GM18519 (cell line): ENCODE data around the gene RAB30.

Source experiments
- ATAC-seq: cut with Tn5 transposase; IDR thresholded peaks from one replicate; pipeline ENCODE4 v1.9.1; 2021; ENCODE audit warnings: mild to moderate bottlenecking, moderate library complexity; ENCODE audit not compliant: unreplicated experiment, low FRiP score

RAB30 gene

DNA sequence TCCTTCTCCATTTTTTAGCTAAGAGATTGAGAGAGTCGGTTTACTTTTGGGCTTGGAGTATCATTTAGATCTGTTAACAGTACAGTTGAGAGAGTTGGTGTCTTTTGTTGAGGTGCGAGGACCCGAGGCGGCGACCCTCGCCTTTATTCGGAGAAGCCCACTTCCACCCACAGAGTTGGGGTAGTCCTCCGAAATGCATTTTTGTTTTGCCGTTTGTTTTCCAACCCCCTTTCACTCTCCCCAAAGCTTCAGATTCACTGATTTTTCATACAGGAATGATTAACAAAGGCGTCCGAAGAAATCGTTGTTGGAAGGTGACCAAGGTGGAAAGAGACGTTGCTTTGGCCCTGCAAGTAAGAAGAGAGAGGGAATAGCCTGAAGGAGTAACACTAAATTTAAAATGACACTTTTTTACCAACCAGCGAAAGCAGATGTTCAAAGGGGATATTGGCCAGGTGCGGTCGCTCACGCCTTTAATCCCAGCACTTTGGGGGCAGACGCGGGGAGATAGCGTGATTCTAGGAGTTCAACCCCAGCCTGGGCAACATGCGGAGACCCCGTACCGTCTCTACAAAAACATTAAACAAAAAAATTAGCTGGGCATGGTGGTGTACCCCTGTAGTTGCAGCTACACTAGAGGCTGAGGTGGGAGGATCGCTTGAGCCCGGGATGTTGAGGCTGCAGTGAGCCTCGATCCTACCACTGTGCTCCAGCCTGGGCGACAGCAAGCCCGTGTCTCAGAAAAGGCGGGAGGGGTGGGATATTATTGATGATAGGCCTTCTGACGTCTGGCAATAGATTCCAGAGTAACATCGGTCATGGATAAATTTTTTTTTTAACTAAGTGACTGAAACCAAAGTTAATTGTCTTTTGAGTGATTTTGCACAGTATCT, 899 bp upstream of the RAB30 start:
- no peak for ATAC-seq

DNA sequence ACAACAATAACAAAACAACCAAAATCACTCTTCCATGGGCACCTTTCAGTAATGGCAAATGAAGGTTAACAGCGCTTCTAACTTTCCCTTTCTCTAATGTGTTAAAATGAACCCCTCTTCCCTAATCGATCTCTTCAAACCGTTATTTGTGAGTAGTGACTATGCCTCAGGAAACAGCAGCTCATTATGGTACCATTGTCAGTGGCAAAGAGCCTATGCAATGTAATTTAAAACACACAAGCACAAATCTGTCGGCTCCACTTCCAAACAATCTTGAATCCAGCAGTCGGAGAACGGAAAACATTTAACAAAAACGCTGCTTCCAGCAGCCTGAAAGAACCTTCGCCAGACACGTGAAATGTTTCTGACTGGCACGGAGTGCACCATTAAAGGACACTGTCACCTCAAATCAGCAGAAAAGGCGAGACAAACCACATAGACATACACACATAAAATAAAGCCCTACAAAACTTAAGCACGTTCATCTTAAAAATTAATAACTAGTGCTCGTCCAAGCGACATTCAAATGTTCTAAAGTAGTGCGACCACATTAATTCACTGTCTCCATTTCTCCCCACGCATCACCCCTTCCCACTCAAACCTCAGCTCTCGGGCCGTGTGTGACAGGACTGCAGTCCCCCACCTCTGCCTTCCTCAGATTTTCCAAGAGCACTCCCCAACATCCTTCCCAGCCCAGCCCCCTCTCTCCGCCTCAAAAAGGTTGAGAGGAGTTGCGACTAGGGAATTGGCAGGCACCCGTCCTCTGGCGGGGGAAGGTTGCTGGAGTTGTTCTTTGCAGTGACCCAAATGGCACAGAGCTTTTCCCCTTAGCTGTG, 748 bp downstream of the RAB30 start:
- ATAC-seq = no peak

GRCh38 chr11:83070044-83070701, 1.5 kb downstream of the RAB30 start:
- no peak for ATAC-seq

DNA sequence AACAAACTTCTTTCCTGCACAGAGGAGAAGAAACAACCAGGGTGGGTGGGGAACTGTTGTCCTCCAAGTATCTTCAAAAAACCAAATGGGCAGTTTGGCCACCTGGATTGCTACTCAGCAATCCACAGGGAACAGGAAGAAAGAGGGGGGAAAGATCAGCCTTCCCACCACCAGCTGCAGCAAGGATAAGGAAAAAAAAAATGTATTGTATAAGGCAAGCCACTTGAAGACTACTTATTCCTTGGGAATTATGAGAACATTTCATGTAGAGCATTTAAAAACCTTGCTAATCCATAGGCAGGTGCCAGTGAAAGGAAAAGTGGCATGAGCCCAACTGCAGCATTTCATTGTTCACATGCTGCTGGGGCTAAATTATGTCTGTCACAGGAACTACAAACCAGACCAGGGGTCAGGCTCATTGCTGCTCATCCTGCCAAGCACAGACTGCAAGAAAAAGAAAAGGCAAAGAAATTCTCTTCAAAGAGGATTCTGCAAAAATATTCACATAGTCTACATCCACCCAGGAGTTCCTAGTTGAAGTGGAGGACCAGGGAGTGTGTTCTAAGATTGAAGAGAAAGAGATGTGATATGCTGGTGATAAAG, 2.2 kb downstream of the RAB30 start:
- ATAC-seq = no peak

DNA sequence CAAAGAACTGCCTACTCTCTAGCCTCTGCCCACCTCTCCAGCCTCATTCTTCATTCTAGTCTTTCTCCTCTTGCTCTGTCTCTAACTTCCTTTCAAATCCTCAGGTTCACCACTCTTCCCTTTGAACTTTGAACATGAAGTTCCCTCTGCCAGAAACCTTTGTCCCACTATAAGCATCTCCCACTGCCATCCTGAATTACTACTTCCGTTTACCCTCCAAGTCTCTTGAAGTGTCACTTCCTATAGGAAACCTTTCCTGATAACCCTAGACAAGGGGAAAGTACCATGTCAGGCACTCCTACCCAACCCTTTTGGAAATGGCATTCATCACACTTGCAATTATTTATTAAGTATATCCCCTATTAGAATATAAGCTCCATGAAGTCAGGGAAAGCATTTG, 3.1 kb downstream of the RAB30 start:
- ATAC-seq = no peak

- no peak for ATAC-seq
Observed at GRCh38 chr11:83064011-83064410, 7.7 kb downstream of the RAB30 start.

DNA sequence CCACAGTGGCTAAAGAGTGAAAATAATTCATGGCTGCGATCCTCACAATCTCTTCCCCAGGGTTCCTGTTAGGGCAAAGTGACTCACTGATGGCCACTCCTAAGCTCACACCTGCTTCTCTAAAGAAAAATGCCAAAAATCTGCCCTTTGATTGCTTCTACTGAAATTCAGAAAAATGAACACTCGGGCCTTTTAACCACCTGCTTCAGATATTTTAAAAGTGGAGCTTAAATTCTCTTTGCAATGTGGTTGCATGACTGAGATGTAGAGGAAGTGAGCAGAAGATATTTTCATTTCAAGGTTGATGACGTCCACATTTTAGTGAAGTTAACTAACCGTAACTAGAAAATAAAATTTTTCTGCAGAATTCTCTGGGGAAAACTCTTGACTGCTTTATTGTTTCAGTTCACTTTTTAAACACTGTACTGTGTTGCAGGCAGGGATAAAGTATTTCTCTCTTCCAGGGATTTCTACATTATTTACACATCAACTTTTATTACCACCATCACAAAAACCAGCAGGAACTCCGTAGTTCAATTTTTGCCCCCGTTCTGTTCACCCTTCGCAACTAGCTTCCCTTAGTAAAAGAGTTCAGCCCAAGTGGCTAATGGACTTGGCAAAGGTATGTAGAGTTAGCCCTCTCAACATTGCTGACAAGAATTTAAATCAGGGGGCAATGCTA, 8.5 kb downstream of the RAB30 start:
- ATAC-seq = peak; percentile 63

DNA sequence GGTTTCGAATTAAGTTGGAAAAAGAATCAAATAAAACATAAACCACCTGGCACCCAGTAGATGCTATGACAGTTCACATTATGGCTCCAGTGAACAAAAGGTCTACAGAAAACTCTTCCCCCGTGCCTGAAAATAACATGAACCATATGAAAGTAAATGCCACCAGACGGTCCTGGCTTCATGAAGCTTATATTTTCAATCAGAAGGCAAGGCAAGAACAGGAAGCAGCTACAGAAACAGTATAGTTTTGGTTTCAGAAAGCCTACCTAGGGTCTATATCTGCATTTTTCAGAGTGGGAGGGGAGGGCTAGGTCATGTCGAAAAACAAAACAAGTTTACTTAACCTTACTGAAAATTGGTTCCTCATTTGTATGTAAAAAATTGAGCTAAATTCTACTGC, 9.8 kb downstream of the RAB30 start:
- peak; percentile 74 for ATAC-seq

GRCh38 chr11:83060965-83061364, 10.7 kb downstream of the RAB30 start:
- ATAC-seq = no peak

DNA sequence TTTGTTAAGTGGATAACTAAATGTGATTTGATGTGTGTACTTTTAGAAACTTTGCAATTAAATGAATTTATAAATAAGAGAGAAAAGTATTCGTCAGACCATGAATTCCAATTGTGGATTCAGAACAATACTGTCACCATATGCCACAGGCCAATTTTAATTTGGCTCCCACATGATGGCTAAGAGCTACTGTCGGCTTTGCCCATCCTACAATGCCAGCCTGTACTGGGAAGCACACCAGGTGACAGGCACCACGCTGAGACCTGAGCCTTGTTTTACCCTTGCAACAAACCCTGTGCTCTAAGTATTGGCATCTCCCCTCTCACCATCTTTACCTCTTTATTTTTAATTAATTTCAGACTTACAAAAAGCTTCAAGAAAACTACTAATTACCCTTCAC, 14.0 kb downstream of the RAB30 start:
- ATAC-seq = no peak

- ATAC-seq = no peak
Observed at GRCh38 chr11:83056611-83057010, 15.1 kb downstream of the RAB30 start.

DNA sequence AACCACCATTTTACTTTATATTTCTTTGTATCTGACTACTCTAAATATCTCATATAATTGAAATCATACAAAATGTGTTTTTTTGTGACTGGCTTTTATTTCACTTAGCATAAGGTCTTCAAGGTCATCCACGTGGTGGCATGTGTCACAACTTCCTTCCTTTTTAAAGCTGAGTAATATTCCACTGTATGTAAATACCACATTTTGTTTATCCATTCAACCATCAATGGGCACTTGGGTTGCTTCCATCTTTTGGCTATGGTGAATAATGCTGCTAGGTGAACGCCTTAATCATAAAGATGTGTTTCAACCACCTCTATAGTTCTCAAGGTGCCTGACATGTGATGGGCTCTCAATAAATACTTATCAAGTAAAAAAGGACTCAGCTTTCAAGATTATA, 15.5 kb downstream of the RAB30 start:
- no peak for ATAC-seq

- no peak for ATAC-seq
Observed at GRCh38 chr11:83054904-83055380, 16.8 kb downstream of the RAB30 start.

DNA sequence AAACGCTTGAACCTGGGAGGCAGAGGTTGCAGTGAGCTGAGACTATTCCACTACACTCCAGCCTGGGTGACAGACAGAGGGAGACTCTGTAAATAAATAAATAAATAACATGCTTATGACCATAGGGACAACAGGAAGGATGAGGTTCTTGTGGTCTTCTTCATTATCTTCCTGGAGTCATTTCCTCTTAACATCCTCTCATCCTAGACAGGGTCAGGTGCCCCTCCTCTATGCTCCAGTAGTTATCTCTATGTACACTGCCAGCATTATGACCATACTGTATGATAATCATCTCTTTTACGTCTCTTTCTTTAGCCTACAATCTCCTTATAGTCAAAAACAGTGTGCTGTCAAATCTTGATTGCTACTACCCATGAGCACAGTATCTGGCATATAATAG, 17.7 kb downstream of the RAB30 start:
- peak; percentile 41 for ATAC-seq

DNA sequence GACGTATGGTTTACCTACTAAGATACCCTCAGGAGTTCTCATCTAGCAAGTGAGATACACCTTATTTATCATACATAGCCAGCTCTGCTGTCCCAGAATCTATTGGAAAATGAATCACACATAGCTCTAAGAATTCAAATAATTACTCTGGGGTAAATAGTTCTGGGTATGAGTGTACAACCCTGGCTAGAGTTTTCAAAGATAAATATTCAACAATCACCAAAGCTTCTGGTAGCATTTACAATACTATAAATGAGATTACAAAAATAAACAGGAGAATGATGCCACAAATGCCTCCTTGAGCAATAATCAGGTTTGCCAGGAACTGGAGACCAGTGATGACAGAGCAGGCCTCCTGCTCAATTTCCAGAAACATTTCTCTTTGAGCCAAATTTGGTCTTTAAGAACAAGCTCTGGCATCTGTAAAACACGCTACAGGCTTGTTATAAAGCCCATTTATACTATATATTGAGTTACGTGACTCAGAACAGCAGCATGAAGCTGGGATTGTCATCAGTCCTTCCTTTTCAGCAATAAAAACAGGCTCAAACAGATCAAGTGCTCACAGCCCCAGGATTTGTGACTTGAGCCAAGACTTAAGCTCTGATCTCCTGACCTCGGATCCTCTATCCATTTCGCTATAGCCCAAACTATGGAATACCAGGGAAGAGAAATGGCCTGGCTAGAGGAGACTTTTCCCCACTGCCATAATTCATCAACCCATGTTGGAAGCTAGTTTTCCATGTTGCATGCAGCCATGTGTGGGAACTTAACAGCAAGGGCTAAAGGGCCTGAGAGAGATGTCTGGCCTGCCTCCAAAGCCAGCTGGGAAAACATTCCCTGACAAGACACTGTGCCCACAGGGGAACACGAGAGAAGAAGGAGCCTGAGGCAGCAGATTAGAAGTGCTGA, 19.7 kb downstream of the RAB30 start:
- no peak for ATAC-seq

- ATAC-seq = no peak
Observed at GRCh38 chr11:83047515-83048225, 24.0 kb downstream of the RAB30 start.

DNA sequence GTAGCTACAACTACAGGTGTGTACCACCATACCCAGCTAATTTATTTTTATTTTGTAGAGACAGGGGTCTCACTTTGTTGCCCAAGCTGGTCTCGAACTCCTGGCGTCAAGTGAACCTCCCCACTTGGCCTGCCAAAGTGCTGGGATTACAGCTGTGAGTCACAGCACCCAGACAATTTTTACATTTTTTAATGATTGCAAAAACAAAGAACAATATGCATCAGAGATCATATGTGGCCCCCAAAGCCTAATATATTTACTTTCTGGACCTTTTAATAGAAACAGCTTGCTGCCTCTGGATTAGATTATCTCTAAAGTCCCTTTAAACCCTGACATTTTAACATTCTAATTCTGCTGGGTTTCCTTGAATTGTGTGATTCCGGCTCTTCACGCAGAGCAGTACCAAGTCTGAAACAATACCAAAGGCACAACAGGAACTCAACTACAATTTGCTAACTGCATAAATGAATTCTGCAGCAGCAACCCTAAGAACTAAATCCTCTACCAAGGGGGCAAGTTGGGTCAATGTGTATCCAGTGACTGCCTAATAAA, 25.0 kb downstream of the RAB30 start:
- ATAC-seq = no peak
